Hepatocyte (in vitro differentiated cells): ENCODE data around the gene PDCL2.

Experiments used
- CTCF ChIP-seq: fragments of 200-600 bp; sonication (generic); IDR thresholded peaks from 2 replicates; pipeline ENCODE4 v1.5.1; 2016; ENCODE audit warnings: antibody characterized with exemption, mild to moderate bottlenecking; ENCODE audit not compliant: poor library complexity
- EZH2 ChIP-seq: fragments of 200-600 bp; sonication (generic); IDR thresholded peaks from 2 replicates; pipeline ENCODE4 v1.6.1; 2016; ENCODE audit warnings: antibody characterized with exemption, mild to moderate bottlenecking, borderline replicate concordance

DNA sequence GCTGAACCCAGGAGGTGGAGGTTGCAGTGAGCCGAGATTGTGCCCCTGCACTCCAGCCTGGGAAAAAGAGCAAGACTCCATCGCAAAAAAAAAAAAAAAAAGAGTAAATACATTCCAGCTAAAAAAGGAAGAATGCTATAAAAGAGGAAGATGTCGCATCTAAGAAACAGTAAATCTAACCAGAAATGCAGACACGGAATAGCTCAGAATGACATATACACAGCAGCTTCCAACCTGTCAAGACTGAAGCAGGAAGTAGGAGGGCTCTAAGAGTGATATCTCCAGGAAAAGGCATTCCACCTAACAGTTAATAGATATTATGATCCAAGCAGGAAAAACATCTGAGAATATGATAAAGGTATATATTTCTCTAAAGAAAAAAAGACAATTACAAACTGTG, 61.4 kb downstream of the PDCL2 start:
- TF ChIP-seq CTCF (no peak), EZH2 (no peak)
